ENCODE measurements around the gene GRAMD4.

GRCh38 chr22:46691571-46691970, 71.4 kb downstream of the GRAMD4 start:
- TF ChIP-seq CTCF (conservative IDR thresholded peaks at IDR 0.05) (no peak), EZH2 (IDR thresholded peaks at IDR 0.05; ENCODE audit: low read depth) (no peak)
